B cell (primary cell): Measurements from ENCODE around the gene BNIP3. TPM values are rescaled to one million over a fixed set of nuclear protein-coding genes. Genes with fewer than 3 reads are reported as not detected.

ENCODE experiments used
- ATAC-seq: fragments of 200-7000 bp; cut with Tn5 transposase; one replicate; pipeline ENCODE4 v1.10.0; 2021; ENCODE audit warnings: low read depth, mild to moderate bottlenecking, moderate number of reproducible peaks, moderate library complexity
- CTCF ChIA-PET: fragments of 350-600 bp; sonication (Branson Sonifier 250); formaldehyde crosslinking; loops from one replicate; lab custom pipeline; 2021; ENCODE audit warnings: antibody characterized with exemption, inconsistent platforms; lab: Charles Lee
- POLR2A ChIA-PET: fragments of 350-600 bp; sonication (Branson Sonifier 250); formaldehyde crosslinking; loops from one replicate; lab custom pipeline; 2021; ENCODE audit warnings: antibody characterized with exemption; lab: Charles Lee
- DNase-seq: peaks from one replicate; pipeline ENCODE4 v3.0.0; 2013
- H2AFZ ChIP-seq: 2 replicates; pipeline ENCODE4 v1.6.1; 2012; ENCODE audit warnings: mild to moderate bottlenecking, low read depth, low read length; ENCODE audit not compliant: insufficient read depth, poor library complexity, severe bottlenecking
- H3K27ac ChIP-seq, 2 donors: 1 replicate in 1 of 2; 2 replicates in 1 of 2; pipeline ENCODE4 v1.5.1; 2012 to 2013; ENCODE audit warnings: low read length in 2 of 2, mild to moderate bottlenecking in 2 of 2, moderate library complexity in 1 of 2
- H3K27me3 ChIP-seq, 4 experiments: fragments of 200-600 bp in 1 of 4; sonication (generic) in 1 of 4; replicated peaks in 1 of 4; 1 replicate in 2 of 4; 2 replicates in 2 of 4; pipeline versions ENCODE4 v1.6.1 to v1.7.0; 2013 to 2016; ENCODE audit warnings: low read length in 3 of 4, mild to moderate bottlenecking in 2 of 4, mixed read lengths in 1 of 4, moderate library complexity in 1 of 4; ENCODE audit not compliant: insufficient read depth in 4 of 4, control insufficient read depth in 3 of 4; ENCODE audit errors: control extremely low read depth in 1 of 4
- H3K36me3 ChIP-seq, 2 experiments: replicated peaks in 1 of 2; 1 replicate in 1 of 2; 2 replicates in 1 of 2; pipeline versions ENCODE4 v1.6.1 to v1.7.1; 2013; ENCODE audit warnings: low read length in 1 of 2; ENCODE audit not compliant: insufficient read depth in 2 of 2, control insufficient read depth in 1 of 2; ENCODE audit errors: control extremely low read depth in 1 of 2, extremely low read depth in 1 of 2
- H3K4me1 ChIP-seq, 2 donors: fragments of 200-600 bp in 1 of 2; sonication (generic) in 1 of 2; 1 replicate in 1 of 2; 2 replicates in 1 of 2; pipeline versions ENCODE4 v1.5.1 to v1.6.1; 2013 to 2017; ENCODE audit warnings: low read length in 2 of 2; ENCODE audit not compliant: control insufficient read depth in 2 of 2, insufficient read depth in 2 of 2
- H3K4me2 ChIP-seq: replicated peaks from 2 replicates; pipeline ENCODE3; 2012; ENCODE audit warnings: mild to moderate bottlenecking, low read depth, low read length; ENCODE audit not compliant: poor library complexity, severe bottlenecking
- H3K4me3 ChIP-seq, 5 experiments: fragments of 200-600 bp in 1 of 5; sonication (generic) in 1 of 5; 1 replicate in 3 of 5; 2 replicates in 2 of 5; pipeline versions ENCODE4 v1.5.1 to v1.7.0; 2011 to 2016; ENCODE audit warnings: low read length in 4 of 5, mild to moderate bottlenecking in 4 of 5, low read depth in 2 of 5, control low read depth in 1 of 5, moderate library complexity in 1 of 5; ENCODE audit not compliant: insufficient read depth in 1 of 5; ENCODE audit errors: control extremely low read depth in 1 of 5, extremely low read depth in 1 of 5
- H3K79me2 ChIP-seq: fragments of 200-600 bp; sonication (generic); one replicate; pipeline ENCODE4 v1.6.0; 2016; ENCODE audit warnings: low read length; ENCODE audit not compliant: control insufficient read depth, insufficient read depth
- H3K9ac ChIP-seq: fragments of 200-600 bp; sonication (generic); 2 replicates; pipeline ENCODE4 v1.6.1; 2017; ENCODE audit warnings: mild to moderate bottlenecking, low read length, moderate library complexity
- H3K9me3 ChIP-seq, 3 donors: one replicate each; pipeline versions ENCODE4 v1.6.1 to v1.7.1; 2013; ENCODE audit warnings: low read length in 2 of 3; ENCODE audit not compliant: control insufficient read depth in 2 of 3, insufficient read depth in 1 of 3; ENCODE audit errors: control extremely low read depth in 1 of 3
- H4K20me1 ChIP-seq: 2 replicates; pipeline ENCODE4 v1.6.0; 2012; ENCODE audit warnings: mild to moderate bottlenecking, low read length; ENCODE audit not compliant: insufficient read depth, control insufficient read depth, poor library complexity, severe bottlenecking
- H3K27ac Mint-ChIP-seq: one replicate; pipeline ENCODE4 v1.8.0; 2021; ENCODE audit warnings: mixed read lengths
- H3K27me3 Mint-ChIP-seq: one replicate; pipeline ENCODE4 v1.8.0; 2021; ENCODE audit warnings: mixed read lengths
- H3K4me1 Mint-ChIP-seq: one replicate; pipeline ENCODE4 v1.8.0; 2021; ENCODE audit warnings: mixed read lengths
- H3K4me3 Mint-ChIP-seq: one replicate; pipeline ENCODE4 v1.8.0; 2021; ENCODE audit warnings: mixed read lengths
- H3K9me3 Mint-ChIP-seq: one replicate; pipeline ENCODE4 v1.8.0; 2022; ENCODE audit warnings: mixed read lengths; ENCODE audit not compliant: insufficient read depth
- CTCF ChIP-seq: fragments of 200-600 bp; IDR thresholded peaks from one replicate; pipeline ENCODE4 v1.8.0; 2022; ENCODE audit warnings: antibody characterized with exemption, mild to moderate bottlenecking
- EZH2 ChIP-seq: IDR thresholded peaks from 2 replicates; pipeline ENCODE4 v1.6.1; 2012; ENCODE audit warnings: borderline replicate concordance, low read depth, mild to moderate bottlenecking, moderate library complexity, low read length; ENCODE audit not compliant: insufficient read depth, poor library complexity, severe bottlenecking
- WGBS: methylation state at CpG from one replicate; pipeline ENCODE4 v1.1.5; 2013; ENCODE audit warnings: missing lambda C conversion rate; ENCODE audit not compliant: insufficient coverage; 5-methylcytosine and 5-hydroxymethylcytosine counted together
- intact Hi-C: fragments of 100-400 bp; cut with micrococcal nuclease; formaldehyde crosslinking; loops from one replicate; pipeline ENCODE4 v1.10.0; 2022
- polyA plus RNA-seq: library from polyadenylated mRNA; depleted of rRNA; stranded (reverse); fragments of >200 nt; gene quantifications from 2 replicates; pipeline ENCODE4 v1.2.3, GENCODE V29; 2012
- total RNA-seq, 2 donors: library from RNA; stranded (reverse); fragments of 120-200 nt in 1 of 2; gene quantifications; 1 replicate in 1 of 2; 2 replicates in 1 of 2; pipeline versions ENCODE4 v1.2.3 to v1.2.4, GENCODE V29; 2013 to 2022

The BNIP3 gene
- total and polyA plus RNA-seq, 2 donors (not counting 1 experiment from before 2014, with no cell fraction given) = 7.1 to 10.9 TPM

GRCh38 chr10:131923038-131923756, 58.5 kb downstream of the BNIP3 start:
- no peak overlapping the region for H3K4me2 ChIP-seq
- intact Hi-C loops = no loop called here
- H3K4me1 Mint-ChIP-seq = peaks cover 65% of the 10 kb centered on the region

More at GRCh38 chr10:131923038-131923756, 58.5 kb downstream of the BNIP3 start:
- Histone ChIP-seq H3K27ac (no peak overlapping the region), H2AFZ (no peak overlapping the region), H3K27me3 (no peaks in the 10 kb centered on the region), H3K9ac (no peak overlapping the region), H4K20me1 (peaks cover 83% of the 10 kb centered on the region), H3K4me1 (peaks cover 7 to 11% of the 10 kb centered on the region in 2 donors), H3K36me3 (peaks cover 0 to 4% of the 10 kb centered on the region in 2 experiments), H3K9me3 (peaks cover 0 to 18% (median 10%) of the 10 kb centered on the region in 3 donors), H3K4me3 (no peak overlapping the region), H3K79me2 (peaks cover 96% of the 10 kb centered on the region)
- no peaks in the 10 kb centered on the region for H3K27me3 Mint-ChIP-seq
- POLR2A ChIA-PET = no interaction called here
- 97% methylated on average over 3 of the region's 11 CpGs for WGBS
- DNase-seq = no peak
- peaks cover 4% of the 10 kb centered on the region for H3K9me3 Mint-ChIP-seq
- TF ChIP-seq EZH2 (no peak), CTCF (no peak)
- no peak for ATAC-seq
- H3K27ac Mint-ChIP-seq = no peak overlapping the region
- CTCF ChIA-PET = interaction anchor here (1.2 kb wide), 1 partner anchor 20 kb away, joined by 3 read pairs; no protein-coding TSS in a partner anchor
- no peak overlapping the region for H3K4me3 Mint-ChIP-seq
